Activated T-cell treated with anti-CD3 and anti-CD28 coated beads, Interleukin-2, amount 50 U/mL, for 48 hours (primary cell): ENCODE data around the gene FAM114A1.
"Not testable (repeated sequence)": the region's sequence is repeated elsewhere in the genome, so short reads cannot be mapped to it uniquely, and the experiment has no call there.

ENCODE experiments used
- DNase-seq, 2 experiments: peaks; one replicate each; pipeline ENCODE4 v3.0.0-alpha.2; 2020

The FAM114A1 gene

DNA sequence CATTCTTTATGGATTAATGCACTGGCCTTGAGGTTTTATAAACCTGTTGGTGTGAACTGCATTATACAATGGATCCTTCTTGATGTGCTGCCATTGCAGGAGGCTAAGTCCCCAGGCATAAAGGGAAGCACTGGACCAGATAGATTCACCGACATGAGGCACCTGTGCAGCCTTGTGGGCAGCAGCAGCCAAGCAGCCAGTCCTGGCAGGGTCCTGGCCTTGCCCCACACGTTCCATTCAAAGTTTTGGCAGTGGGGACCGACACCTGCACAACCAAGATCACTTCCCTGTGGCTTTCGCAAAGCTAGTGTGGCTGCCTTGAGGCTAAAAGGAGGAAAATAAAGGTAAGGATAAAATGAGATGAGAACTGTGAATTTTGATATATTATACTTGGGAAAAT lies 111.5 kb downstream of the FAM114A1 start:
- no peak for DNase-seq

DNA sequence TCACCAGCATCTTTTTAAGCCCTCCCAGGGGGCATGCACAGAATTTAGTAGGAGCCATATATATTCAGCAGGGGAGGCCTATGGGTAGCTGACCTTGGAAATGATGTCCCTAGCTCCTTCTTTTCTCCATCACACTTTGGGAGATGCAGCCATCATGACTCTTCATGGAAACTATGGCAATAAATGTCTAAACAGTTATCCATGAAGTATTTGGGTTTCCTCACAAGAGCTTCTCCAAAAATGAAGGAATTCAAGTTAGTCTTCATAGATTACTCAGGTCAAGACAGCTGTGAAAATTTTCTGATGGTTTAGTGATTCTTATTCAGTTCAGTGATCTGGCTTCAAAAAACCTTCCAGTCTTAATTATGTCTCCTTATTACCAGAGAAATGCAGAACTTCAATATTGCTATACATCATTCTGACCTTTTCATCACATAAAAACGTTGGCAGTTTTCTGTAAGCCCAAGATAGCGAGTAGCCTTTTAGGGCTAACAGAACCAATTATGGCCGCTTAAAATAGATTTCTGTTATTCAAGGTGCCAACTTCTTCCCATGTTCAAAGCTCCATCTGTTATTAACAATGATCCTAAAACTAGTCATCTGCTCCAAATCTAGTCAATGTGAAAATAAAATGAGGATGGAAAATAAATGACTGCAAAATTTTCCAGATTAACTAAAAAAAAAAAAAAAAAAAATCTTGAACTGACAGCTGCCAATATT lies 112.1 kb downstream of the FAM114A1 start:
- no peak for DNase-seq

GRCh38 chr4:38980903-38981676 lies 113.5 kb downstream of the FAM114A1 start:
- no peak for DNase-seq

- no peak for DNase-seq
Observed at GRCh38 chr4:38982361-38983095, 114.9 kb downstream of the FAM114A1 start.

DNA sequence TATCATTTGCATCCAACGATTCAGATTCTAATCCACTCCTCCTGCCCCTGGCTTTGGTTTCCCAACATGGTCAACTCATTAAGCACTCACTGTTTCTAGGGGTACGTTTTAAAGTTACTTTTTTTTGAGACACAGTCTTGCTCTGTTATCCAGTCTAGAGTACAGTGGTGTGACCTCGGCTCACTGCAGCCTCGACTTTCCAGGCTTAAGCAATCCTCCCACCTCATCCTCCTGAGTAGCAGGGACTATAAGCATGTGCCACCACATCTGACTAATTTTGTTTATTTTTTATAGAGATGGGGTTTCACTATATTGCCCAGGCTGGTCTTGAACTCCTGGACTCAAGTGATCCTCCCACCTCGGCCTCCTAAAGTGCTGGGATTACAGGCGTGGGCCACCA lies 115.7 kb downstream of the FAM114A1 start:
- DNase-seq = no peak

- DNase-seq = no peak
Observed at GRCh38 chr4:38983787-38984598, 116.4 kb downstream of the FAM114A1 start.

- DNase-seq = no peak
Observed at GRCh38 chr4:38985410-38986100, 117.9 kb downstream of the FAM114A1 start.

DNA sequence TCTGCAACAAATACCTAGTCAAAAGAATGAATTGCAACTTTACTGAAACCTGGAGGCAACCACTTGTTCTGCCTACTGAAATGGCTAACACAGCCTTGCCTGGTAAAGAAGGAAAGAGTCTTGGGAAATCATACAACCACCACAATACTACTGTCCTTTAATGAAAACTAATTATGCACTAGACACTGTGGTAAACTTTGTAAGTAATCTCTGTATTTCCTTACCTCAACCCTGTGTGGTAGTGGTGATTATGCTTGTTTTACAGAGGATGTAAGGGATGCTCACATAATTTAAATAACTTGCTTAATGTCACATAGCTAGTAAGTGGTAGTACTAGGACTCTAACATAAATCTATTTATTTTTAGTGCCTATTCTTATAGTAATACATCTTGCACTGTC lies 119.9 kb downstream of the FAM114A1 start:
- DNase-seq = no peak

- not testable (repeated sequence) for DNase-seq
Observed at GRCh38 chr4:38988353-38988752, 120.7 kb downstream of the FAM114A1 start.

DNA sequence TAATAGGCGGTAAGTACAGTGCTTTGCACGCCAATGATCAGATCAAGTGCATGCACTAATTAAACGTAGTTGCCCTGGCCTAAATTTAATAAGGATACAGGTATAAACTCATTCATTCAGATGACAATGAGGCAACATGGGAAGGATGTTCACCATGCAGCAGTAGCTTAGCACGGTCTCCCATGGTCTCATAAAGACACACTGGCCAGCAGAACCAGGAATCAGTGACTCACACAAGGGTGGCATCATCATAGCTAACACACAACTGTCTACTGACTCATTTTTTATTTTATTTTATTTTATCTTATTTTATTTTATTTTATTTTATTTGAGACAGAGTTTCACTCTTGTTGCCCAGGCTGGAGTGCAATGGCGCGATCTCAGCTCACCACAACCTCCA lies 121.9 kb downstream of the FAM114A1 start:
- no peak for DNase-seq

- DNase-seq = no peak
Observed at GRCh38 chr4:38990241-38990640, 122.6 kb downstream of the FAM114A1 start.

GRCh38 chr4:38993683-38994082 lies 126.1 kb downstream of the FAM114A1 start:
- DNase-seq = no peak

DNA sequence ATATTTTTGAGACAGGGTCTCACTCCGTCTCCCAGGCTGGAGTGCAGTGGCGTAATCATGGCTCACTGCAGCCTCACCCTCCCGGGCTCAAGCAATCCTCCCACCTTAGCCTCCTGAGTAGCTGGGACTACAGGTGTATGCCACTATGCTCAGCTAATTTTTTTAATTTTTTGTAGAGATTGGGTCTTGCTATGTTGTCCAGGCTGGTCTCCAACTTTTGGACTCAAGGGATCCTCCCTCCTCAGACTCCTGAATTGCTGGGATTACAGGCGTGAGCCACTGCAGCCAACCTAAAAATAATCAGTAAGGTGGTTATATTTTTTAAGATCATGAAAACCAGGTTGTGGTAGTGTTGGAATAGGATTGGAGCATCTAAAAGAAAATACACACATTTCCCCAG lies 126.5 kb downstream of the FAM114A1 start:
- DNase-seq = no peak
